NCI-H1092 treated with DMSO at 0.1 percent for 48 hours (cell line): ENCODE results near the gene DNAJC22.

Experiments used
- DNase-seq: peaks from one replicate; lab custom pipeline; 2025; lab: John Stamatoyannopoulos, UW

The DNAJC22 gene

DNA sequence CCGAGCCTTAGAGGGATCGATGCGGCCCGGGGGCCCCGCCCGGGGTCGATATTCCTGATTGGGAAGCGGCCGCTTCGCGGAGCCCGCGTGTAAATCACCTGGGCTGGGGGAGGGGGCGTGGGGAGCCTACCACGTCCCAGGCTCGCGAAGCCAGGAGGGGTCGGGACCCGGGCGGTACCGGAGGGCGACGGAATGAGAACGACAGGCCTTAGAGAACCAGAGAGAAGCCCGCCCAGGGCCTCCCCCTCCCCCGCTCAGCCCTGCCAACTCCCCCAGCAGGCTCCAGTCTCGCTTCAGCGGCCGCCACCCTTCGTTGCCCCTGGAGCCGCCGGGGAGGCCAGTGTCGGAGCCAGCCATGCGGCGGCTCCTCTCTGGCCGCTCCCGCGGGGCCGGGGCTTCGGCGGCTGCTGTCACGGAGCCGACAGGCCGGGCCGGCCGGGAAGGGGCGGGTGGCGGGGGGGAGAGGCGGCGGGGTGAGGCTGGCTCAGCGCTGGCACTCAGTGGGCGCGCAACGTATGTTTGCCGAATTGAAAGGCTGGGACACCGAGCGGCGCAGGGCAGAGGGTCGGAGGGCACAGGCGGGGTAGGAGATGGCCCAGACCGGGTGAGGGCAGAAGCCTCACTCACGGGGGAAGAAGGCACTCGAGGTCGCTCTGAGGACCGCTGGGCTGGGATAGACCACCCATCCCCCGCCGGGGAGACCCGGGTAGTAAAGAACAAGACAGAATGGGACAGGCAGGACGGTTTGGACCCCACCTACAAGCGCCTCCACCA lies 1.4 kb upstream of the DNAJC22 start:
- DNase-seq: peak; percentile 63

DNA sequence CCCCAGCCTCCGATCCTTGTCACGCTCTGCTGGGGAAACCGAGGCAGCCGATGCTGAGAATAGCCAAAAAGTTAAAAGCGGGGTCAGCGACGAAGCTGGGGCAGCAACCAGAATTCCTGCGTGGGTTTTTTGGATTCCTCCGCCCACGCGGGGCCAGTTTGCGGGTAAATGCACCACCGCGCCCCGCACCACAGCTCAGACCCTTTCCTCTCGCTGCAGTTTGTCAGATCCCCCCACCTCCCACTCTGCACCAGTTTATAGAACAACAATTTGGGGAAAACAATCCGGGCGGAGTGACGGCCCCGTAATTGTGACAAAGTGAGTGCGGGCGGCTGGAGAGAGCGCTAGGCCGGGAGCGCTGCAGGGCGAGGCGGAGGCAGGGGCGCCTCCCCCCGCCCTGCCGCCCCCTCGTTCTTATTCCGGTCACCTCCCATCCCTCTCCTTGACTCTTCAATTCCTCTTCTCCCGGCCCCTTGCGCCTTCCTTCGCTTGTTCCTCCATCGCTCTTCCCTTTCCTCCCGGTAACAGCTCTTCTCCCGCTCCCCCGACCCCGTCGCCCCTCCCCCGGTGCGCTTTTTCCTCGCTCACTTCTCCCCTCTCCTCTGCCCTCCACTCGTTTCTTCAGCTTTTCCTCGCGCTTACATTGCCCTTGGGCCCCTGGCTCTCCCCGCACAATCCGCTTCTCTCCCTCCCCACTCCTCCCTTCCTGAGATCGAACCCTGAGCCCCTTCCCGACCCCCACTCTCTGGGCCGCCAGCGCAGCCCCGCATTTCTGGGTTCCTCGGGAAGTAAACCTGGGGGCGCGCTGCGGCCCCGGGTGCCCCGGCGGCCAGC lies 646 bp upstream of the DNAJC22 start:
- no peak for DNase-seq

DNA sequence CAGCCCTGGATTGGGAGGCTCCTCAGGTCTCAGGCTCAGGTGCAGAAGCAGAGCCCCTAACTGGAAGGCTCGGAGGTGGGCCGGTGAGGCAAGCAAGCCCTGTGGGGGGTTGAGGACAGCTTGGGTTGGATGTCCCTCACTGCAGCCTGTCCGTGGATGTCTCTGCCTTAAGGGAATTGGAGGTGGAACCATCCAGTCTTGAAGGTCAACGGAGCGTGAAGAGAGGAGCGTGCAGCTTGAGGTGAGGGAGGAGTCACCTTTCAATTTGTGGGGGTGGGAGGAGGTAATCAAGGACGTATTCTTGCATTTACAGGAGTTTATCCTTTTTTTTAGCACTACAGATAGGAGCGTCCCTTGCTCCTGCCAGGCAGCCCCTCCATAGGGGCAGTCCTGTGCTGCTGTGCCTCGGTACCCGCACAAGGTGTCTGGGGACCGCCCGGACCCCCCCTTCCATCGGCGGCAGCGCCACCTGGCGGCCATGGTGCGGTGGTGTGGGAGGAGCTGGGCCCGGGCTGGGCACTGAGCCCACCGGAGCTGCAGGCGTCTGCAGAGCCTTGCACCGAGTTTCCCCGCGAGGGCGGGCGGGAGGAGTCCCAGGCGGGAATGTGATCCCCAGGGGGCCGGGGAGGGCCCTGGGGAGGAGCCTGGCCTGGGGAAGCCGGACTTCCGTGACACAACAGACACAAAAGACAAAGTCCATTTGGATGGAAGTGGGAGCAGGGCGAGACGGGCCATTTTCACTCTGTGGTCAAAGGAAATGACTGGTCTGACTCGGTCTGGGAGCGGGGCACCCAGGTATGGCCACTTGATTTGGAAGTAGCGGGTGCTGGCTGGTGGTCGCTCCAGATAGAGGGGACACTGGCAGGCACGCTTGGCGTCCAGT lies 864 bp downstream of the DNAJC22 start:
- peak; percentile 50 for DNase-seq

DNA sequence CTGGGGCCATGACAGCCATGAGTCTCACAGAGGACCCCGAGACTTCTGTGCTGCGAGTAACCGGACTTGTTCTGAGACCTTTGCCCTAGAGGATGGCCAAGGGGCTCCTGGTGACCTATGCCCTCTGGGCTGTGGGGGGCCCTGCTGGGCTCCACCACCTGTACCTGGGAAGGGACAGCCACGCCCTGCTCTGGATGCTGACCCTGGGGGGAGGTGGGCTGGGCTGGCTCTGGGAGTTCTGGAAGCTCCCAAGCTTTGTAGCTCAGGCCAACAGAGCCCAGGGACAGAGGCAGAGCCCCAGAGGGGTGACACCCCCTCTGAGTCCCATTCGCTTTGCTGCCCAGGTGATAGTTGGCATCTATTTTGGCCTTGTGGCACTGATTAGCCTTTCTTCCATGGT lies 2.1 kb downstream of the DNAJC22 start:
- DNase-seq: no peak

DNA sequence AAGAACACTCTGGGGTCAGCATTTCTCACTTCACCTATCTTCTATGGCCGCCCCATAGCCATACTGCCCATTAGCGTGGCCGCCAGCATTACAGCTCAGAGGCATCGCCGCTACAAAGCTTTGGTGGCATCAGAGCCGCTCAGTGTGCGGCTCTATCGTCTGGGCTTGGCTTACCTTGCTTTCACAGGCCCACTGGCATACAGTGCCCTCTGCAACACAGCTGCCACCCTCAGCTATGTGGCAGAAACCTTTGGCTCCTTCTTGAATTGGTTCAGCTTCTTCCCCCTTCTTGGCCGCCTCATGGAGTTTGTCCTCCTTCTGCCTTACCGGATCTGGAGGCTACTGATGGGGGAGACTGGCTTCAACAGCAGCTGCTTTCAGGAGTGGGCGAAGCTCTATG lies 2.6 kb downstream of the DNAJC22 start:
- no peak for DNase-seq

DNA sequence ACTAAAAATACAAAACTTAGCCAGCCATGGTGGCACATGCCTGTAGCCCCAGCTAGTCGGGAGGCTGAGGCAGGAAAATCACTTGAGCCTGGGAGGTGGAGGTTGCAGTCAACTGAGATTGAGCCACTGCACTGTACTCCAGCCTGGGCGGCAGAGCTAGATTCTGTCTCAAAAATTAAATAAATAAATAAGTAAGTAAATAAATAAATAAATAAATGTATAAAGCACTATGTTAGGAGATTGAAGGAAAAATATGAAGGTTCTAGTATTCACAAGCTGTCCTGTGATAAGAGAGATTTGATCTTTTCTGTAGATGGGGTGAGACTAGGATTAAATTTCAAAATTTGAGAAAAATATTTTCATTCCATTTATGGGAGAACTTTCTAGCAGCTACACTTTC lies 5.7 kb downstream of the DNAJC22 start:
- DNase-seq: no peak

DNA sequence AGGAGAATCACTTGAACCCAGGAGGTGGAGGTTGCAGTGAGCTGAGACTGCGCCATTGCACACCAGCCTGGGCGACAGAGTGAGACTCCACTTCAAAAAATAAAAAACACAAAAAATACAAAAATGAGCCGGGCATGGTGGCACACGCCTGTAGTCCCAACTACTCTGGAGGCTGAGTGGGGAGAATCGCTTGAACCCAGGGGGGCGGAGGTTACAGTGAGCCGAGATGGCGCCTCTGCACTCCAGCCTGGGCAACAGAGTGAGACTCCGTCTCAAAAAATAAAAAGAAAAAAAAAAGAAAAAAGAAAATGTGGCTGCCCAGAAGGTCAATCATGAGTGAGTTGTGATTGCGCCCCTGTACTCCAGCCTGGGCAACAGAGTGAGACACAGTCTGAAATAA lies 9.2 kb downstream of the DNAJC22 start:
- DNase-seq: no peak

DNA sequence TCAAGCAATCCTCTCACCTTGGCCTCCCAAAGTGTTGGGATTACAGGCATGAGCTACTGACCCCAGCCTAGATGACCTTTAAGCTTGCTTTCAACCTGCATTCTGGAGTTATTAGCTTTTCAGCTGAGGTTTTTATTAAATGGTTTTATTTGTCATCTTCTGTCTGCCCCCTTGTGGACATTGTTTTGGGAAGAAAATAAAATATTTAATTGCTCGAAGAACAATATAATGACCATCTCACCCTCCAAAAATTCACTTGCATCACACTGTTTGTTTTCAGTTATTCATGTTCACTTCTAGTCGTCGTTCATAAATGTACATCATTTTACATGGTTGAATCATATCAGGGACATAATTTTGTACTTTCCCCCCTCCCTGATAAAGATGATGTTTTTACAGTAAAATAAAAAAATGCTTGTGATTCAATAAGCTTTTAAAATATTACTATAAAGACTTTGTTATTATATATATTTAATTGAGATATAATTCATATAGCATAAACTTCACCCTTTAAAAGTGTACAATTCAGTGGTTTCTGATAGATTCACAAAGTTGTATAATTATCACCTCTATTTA lies 10.5 kb downstream of the DNAJC22 start:
- no peak for DNase-seq

DNA sequence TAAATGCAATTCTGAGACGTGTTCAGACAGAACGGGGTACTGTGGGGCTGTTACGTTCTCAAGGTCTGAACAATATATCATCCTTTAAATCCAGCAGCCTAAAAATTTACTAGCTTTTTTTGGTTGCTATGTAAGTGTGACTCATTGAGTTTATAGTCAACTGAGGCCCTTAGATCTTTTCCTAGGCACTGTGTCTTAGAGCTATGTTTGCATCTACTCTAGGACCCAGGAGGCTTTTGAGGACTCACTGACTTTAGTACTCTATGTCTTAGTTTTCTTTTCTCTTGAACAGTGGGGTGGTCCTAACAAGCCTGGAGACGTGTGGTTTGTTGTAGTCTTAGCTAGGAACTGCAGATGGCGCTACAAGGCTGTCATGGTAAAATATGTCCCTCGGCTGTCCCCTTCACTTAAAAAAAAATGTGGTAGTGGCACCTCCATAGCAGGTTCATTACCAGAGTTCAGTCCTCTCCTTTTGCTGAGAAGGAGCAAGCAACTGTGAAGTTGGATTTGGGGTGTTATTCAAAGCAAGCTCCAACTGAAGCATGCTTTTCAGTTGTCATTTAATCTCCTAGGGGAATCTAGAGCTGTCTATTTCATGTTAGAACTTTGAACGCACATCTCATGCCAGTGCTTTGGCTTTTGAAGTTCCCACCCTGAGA lies 11.9 kb downstream of the DNAJC22 start:
- peak; percentile 69 for DNase-seq

DNA sequence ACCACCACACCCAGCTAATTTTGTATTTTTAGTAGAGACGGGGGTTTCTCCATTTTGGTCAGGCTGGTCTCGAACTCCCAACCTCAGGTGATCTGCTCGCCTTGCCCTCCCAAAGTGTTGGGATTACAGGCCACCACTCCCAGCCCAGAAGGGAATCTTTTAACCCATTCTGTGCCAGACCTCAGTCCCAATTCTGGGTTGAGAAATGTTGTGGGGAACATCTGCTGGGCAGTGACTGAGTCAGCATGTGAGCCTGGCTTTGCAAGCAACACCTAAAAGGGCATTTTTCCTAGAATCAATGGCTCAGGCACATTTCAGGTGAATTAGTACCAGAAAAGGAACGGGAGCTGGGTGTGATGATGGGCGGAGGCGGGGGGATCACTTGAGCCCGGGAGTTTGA lies 13.0 kb downstream of the DNAJC22 start:
- DNase-seq: no peak

DNA sequence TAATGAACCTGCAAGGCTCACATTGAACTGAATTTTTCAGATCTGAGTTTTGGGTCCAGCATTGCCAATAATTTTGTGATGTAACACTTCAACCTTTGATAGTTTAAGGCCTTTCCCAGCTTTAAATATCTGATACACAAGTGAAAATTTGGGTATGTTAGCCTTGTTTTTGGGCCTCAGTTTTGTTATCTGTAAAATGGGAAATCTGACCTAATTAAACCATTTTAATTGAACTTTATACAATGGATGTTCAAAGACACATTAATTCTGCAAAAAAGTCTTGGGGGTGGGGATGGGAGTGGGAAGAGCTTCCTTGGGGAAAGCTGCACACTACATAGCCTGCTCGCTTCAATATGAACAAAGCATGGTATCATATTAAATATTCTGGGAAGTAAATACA lies 15.4 kb downstream of the DNAJC22 start:
- DNase-seq: no peak

DNA sequence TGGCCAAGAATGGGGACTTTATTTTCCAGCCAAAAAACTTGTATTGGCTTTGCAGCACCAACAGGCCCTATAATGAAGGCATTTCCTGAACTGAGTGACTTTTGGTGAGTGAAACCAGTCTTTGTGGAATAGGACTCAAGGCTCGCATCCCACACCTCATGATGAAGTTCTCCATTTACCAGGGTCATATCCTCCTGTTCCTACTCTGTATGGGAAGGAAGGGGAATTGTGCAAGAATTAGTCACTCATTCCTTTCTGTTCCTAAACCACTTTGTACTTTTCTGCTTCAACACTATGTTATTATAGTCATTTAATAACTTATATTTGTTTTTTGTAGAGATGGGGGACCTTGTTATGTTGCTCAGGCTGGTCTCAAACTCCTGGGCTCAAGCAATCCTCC lies 18.3 kb downstream of the DNAJC22 start:
- DNase-seq: no peak

DNA sequence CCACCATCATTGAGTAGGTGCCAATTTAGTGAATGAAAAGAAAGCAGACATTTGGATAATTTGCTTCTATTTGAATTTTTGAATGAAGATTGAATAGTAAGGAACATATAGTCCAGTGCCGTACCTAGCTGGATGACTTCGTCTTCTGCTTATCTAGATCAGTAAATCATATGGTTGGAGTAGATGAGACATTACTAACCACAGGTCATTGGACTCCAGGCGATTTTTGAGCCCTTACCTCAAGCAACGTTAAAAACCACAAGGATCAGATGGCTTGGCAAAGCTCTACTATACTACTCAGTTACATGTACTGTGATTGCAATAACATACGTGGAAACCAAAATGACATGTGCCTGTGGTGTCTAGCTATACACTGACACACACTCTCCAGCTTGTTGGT lies 18.9 kb downstream of the DNAJC22 start:
- DNase-seq: no peak

DNA sequence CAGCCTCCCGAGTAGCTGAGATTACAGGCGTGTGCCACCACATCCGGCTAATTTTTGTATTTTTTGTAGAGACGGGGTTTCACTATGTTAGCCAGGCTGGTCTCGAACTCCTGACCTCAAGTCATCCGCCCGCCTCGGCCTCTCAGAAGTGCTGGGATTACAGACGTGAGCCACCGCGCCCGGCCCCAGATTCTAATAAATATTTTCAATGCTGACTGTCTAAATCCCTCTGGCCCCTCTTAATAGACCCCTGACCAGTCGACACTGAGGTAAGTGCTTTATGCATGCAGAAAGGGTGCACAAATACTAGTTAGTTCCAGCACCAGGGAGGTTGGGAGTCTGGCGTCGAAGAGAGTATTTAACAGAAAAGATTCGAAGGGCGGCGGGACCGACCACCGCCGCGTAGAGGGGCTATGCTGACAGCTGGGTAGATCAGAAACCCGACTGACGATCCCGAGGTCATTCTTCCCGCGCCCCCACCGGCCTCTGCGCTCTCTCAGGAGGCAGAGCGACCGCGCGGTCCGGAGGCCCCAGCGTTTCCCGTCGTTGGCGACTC lies 19.5 kb downstream of the DNAJC22 start:
- no peak for DNase-seq

DNA sequence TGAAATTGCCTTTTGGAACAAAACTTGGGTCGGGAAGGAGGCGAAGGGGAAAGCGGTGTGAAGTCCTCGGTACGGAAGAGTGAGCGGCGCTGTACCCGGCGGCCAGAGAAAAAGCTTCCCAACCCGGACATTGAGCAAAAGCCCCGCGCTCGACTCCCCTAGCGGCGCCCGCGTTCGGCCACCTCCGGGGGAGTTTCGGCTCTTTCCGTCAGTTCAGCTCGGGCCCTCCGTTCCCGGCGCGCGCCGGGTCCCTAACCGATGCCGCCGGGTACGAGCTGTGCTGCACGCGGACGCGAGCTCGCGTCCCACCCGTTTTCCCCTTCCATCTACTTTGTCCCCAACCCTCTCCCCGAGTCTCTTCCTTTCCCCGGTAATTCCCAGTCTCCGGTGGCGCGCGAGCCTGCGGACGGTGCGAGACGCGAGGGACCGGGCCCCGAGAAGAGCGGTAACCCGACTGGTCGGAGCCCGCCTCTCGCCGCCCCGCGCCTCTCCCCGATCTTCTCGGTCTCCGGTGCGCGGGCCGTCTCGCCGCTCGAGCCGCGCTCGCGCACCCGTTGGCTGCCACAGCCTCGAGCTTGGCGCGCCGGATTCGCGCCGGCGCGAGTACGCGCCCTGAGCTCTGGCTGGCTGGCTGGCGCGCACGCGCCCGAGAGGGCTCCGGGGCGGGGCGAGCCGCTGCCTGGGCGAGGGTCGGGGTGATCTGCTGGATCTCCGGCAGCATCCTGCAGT lies 20.1 kb downstream of the DNAJC22 start:
- peak; percentile 83 for DNase-seq

DNA sequence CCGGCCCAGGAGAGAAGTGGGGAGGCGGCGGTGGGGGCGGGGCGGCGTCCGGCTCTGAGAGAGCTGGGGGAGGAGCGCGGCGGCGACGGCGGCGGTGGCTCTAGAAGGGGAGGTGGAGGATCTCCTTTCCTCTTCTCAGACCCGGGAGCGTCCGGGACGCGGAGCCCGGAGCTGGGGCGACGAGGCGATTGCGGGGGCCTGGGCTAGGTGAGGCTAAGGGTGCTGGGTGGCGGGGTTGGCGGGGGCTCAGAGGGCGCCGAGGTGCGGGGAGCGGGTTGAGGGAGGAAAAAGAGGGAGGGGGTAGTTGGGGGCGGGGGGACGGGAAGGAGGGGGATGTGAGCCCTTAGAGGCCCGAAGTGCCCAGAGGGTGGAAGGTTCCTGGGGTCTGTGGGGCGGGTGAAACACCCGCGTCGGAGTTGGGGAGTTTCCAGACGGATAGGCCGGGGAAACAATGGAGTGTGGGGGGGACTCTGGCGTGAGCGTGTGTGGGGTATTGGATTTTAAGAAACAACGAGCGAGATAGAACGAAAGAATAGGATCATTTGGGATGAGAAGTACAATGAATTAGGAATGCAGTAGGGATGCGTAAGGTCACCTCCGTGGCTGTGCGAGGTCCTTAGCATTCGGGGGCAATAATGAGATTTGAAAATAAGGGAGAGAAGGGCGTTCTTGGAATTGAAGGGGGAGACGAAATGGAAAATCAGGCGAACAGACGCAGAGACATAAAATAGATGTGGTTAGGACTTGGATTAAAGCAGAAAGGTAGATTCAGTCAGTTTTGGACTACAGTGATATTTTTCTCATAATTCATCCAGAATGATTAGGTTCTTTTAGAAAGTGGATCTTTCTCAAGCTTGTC lies 20.9 kb downstream of the DNAJC22 start, which contains the start of gene SPATS2:
SPATS2 (plus strand) TSS at position 82 of the 859 bp plus-strand sequence. CDS start 93,551 bp downstream, outside the sequence.
- peak; percentile 46 for DNase-seq

DNA sequence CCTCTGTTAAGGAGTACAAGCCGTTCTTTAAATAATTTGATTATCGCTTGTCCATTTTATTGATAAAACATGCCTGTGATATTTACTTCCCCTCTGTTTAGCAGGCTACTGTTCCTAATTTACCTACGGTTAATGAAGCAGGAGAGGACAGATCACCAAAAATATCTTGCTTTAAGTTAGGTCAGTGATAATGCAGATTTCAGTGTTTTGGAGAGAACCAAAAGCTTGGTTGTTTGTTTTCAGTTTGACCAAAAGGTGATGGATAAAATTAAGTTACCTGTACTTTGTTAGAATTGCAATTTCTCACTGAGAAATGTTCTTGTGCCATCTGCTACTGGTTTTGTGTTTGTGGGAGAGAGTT lies 21.5 kb downstream of the DNAJC22 start:
- no peak for DNase-seq

DNA sequence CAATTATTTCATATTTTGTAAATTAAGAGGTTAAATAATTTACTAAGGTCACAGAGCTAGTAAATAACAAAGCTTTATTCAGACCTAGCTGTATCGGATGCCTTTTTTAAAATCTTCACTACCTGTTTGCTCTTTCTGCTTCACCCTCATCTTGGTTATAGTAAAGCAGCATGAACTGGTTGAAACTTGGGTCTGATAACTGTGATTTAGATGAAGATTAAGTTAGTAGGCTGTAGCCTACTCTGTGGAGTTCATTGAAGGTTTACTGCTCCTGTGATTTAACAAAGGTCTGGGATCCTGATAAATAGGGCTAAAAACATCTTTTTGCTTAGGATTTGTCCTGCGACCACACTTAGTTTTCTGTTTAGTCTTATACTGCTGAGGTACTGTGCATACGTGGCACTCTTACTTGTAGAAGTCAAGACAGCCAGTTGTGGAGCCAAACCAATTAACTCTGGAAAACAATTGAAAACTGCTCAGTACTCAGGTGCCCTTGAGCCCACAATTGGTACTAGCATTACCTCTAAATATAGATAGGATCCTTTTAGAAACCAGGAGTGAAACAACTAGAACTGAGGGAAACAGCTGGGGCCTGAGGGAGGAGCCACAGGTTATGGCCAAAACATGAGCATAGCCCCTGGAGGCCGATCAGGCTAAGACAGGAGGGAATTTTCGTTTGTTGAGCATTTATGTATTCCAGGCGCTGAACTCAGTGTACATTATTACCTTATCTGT lies 22.9 kb downstream of the DNAJC22 start:
- no peak for DNase-seq

DNA sequence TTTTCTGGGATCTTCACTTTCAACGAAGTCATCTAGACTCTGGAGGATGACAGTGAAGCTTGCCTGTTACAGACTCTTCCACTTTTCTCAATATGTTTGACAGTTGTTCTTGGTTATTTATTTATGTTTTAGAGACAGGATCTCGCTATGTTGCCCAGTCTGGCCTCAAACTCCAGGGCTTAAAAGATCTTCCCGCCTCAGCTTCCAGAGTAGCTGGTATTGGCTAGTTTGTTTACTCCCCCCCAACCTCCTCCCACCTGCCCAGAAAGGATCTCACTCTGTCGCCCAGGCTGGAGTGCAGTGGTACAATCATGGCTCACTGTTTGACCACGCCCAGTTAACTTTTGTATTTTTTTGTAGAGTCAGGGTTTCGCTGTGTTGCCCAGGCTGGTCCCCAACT lies 23.9 kb downstream of the DNAJC22 start:
- no peak for DNase-seq
